Sigmoid colon (tissue), 3 donors: ENCODE data around the gene C16orf92.

ENCODE experiments used
- POLR2A ChIP-seq, 2 donors: fragments of 450-650 bp; IDR thresholded peaks; one replicate each; pipeline ENCODE4 v1.6.1; 2016; ENCODE audit warnings: antibody characterized with exemption in 2 of 2, mild to moderate bottlenecking in 2 of 2, moderate library complexity in 2 of 2
- TF ChIP-seq, protein P1 (sequence below), 4 experiments: fragments of 450-650 bp in 3 of 4; fragments of 200-600 bp in 1 of 4; IDR thresholded peaks; one replicate each; pipeline ENCODE4 v1.5.1; 2016 to 2019; ENCODE audit warnings: antibody characterized with exemption in 4 of 4, mild to moderate bottlenecking in 3 of 4, moderate library complexity in 2 of 4

DNA sequence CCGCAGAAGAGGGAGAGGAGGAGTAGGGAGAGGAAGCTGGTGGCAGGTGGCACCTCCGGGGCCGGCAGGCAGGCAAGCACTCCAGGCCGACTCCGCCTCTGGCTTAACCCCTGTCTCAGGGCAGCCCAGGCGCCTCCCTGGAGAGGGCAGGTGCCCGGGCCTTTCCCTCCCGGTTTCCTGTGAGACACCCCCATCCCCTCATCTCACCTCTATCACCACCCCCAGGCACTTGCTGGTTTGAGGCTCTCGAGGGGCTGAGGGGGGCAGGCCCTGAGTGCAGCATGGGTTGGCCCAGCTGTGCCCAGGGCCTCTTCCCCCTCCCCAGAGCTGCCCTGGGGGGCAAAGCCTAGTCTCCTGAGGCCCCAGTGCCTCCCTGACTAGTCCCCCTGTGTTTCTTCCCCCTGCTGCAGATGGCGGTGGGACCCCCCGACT, 18.2 kb upstream of the C16orf92 start:
- TF ChIP-seq POLR2A (IDR thresholded peaks at IDR 0.05) = no peak
- TF ChIP-seq, protein P1, sequence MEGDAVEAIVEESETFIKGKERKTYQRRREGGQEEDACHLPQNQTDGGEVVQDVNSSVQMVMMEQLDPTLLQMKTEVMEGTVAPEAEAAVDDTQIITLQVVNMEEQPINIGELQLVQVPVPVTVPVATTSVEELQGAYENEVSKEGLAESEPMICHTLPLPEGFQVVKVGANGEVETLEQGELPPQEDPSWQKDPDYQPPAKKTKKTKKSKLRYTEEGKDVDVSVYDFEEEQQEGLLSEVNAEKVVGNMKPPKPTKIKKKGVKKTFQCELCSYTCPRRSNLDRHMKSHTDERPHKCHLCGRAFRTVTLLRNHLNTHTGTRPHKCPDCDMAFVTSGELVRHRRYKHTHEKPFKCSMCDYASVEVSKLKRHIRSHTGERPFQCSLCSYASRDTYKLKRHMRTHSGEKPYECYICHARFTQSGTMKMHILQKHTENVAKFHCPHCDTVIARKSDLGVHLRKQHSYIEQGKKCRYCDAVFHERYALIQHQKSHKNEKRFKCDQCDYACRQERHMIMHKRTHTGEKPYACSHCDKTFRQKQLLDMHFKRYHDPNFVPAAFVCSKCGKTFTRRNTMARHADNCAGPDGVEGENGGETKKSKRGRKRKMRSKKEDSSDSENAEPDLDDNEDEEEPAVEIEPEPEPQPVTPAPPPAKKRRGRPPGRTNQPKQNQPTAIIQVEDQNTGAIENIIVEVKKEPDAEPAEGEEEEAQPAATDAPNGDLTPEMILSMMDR (IDR thresholded peaks at IDR 0.05) = no peak
